ENCODE results near the gene PDE6C. TPM values are rescaled to one million over a fixed set of nuclear protein-coding genes. Genes with fewer than 3 reads are reported as not detected.

PDE6C gene
- total RNA-seq, 2 donors from 2014 or later = not detected

DNA sequence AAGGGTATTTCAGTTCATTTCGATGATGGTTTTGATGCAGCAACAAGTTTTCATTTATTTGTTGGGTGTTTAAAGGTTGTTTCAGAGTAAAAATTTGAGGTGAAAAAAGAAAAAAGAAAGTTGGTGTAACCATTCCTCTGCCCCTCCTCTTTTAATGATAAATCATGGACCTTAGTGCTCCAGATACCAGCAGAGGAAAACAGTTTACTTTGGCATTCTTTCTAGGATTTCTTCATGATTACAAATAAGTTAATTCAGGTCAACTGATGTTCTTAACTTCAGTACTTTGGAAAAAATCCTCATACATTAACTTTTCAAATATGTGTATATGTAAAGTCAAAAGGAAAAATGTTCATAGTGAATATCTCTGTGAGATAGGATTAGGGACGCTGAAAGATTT is 9.3 kb upstream of the PDE6C start:
- H3K4me3 ChIP-seq = no peak overlapping the region
- no peak overlapping the region for H3K27ac ChIP-seq
- DNase-seq (ENCODE audit: low spot score) = no peak
- peaks cover 0 to 18% of the 10 kb centered on the region in 2 donors for H3K4me1 ChIP-seq
- H3K9me3 ChIP-seq = peaks cover 0 to 13% of the 10 kb centered on the region in 2 donors
- no peaks in the 10 kb centered on the region for H3K36me3 ChIP-seq
- peaks cover 0 to 8% of the 10 kb centered on the region in 2 donors for H3K27me3 ChIP-seq
- TF ChIP-seq, protein P1, sequence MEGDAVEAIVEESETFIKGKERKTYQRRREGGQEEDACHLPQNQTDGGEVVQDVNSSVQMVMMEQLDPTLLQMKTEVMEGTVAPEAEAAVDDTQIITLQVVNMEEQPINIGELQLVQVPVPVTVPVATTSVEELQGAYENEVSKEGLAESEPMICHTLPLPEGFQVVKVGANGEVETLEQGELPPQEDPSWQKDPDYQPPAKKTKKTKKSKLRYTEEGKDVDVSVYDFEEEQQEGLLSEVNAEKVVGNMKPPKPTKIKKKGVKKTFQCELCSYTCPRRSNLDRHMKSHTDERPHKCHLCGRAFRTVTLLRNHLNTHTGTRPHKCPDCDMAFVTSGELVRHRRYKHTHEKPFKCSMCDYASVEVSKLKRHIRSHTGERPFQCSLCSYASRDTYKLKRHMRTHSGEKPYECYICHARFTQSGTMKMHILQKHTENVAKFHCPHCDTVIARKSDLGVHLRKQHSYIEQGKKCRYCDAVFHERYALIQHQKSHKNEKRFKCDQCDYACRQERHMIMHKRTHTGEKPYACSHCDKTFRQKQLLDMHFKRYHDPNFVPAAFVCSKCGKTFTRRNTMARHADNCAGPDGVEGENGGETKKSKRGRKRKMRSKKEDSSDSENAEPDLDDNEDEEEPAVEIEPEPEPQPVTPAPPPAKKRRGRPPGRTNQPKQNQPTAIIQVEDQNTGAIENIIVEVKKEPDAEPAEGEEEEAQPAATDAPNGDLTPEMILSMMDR (IDR thresholded peaks at IDR 0.05) = no peak

DNA sequence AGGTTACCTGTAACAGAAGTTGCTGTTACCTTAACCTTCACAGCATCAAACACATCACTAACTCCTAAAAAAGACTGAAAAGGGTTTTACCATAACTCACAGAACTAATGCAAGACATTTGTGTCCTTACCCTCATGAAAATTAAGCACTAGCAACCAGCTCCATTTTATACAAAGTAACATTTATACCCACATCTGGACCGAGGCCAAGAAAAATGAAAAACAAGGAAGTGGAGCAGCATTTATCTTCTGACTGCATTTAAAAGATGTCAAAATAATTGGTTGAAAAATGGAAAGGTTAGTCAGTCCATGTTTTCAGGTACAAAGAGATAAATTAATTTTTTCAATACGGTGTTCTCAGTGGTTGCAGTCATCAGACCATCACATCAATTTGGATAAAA is 8.2 kb upstream of the PDE6C start:
- TF ChIP-seq, protein P1 (IDR thresholded peaks at IDR 0.05) = no peak

DNA sequence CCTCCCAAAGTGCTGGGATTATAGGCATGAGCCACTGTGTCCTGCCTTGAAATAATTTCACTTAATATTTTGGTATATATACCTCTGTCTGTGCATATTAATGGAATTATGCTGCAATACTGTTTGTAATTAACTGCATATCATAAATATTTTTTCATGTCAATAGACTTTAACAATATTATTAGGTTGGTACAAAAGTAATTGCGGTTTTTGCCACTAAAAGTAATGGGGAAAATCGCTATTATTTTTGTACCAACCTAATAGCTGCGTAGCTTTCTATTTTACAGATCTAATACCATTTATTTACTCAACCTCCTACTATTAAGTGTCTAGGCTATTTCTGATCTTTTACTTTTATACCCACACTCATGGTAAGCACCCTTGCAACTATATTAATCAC is 3.9 kb upstream of the PDE6C start:
- Histone ChIP-seq H3K9me3 (peaks cover 0 to 13% of the 10 kb centered on the region in 2 donors), H3K4me3 (no peak overlapping the region), H3K27ac (no peak overlapping the region), H3K4me1 (no peaks in the 10 kb centered on the region), H3K27me3 (no peaks in the 10 kb centered on the region), H3K36me3 (no peaks in the 10 kb centered on the region)
- DNase-seq (ENCODE audit: low spot score) = no peak
- TF ChIP-seq, protein P1 (IDR thresholded peaks at IDR 0.05) = no peak

More for the DNA sequence above, 8.2 kb upstream of the PDE6C start:
- Histone ChIP-seq H3K9me3 (peaks cover 0 to 13% of the 10 kb centered on the region in 2 donors), H3K27ac (no peak overlapping the region), H3K4me3 (no peak overlapping the region), H3K36me3 (no peaks in the 10 kb centered on the region), H3K27me3 (peaks cover 0 to 8% of the 10 kb centered on the region in 2 donors), H3K4me1 (peaks cover 0 to 18% of the 10 kb centered on the region in 2 donors)
- no peak for DNase-seq (ENCODE audit: low spot score)

DNA sequence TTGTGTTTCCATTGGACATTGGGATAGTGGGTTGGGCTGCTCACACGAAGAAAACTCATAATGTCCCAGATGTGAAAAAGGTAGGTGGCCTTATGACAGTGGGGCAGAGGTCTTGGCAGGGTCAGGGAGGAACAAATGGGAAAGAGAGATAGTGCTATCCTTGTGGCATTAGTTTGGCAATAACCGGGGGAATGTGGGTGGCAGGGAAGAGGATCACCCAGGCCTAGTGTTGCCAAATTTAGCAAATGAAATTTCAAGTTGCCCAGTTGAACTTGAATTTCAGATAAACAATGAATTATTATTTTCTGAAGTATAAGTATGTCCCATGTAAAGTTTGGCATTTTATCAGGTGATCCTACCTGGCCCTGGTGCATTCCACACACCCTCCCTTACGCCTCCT is 789 bp downstream of the PDE6C start:
- Histone ChIP-seq H3K27me3 (no peaks in the 10 kb centered on the region), H3K4me3 (no peak overlapping the region), H3K9me3 (no peaks in the 10 kb centered on the region), H3K27ac (no peak overlapping the region), H3K36me3 (no peaks in the 10 kb centered on the region), H3K4me1 (no peaks in the 10 kb centered on the region)
- TF ChIP-seq, protein P1 (IDR thresholded peaks at IDR 0.05) = no peak
- no peak for DNase-seq (ENCODE audit: low spot score)

DNA sequence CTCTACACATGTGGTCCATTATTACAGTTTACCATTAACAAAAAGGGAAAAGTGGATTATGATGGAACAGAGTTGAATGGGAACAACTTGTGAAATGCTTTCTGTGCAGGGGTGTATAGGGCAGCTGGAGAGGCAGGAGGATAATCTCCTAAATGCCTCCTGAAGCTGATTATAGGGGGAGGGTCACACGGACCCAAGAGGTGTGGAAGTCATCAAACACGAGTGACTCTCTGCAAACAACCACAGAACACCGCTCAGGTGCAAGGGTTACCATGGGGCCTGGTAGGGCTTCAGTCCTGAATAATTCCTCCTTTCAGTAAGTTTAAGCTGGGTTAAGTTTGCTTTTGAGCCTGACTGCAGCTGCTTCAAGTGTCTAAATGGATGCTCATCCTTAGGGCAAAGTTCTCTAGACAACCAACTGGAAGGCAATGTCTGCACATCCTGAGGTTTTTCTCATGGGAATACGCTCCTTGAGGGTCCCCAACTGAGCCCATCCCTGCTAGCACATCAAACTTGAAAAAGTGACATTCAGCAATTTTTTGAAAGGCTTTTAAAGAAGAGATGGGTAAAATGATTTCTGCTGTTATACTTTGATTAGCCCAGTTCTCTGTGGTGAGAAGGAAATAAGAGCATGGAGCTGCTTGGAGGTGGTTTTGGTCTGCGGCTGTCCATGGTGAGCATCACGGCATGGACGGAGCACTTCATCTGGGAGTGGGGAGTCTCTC is 1.9 kb downstream of the PDE6C start:
- TF ChIP-seq, protein P1 (IDR thresholded peaks at IDR 0.05) = no peak

More for the DNA sequence above, 1.9 kb downstream of the PDE6C start:
- H3K4me1 ChIP-seq = no peaks in the 10 kb centered on the region
- DNase-seq (ENCODE audit: low spot score) = no peak
- H3K36me3 ChIP-seq = no peaks in the 10 kb centered on the region
- no peak overlapping the region for H3K27ac ChIP-seq
- H3K27me3 ChIP-seq = no peaks in the 10 kb centered on the region
- no peak overlapping the region for H3K4me3 ChIP-seq
- no peaks in the 10 kb centered on the region for H3K9me3 ChIP-seq

Measured in right atrium auricular region (tissue), 2 donors.